Mononuclear cell (primary cell): Measurements from ENCODE around the gene ABCB9. TPM values are rescaled to one million over a fixed set of nuclear protein-coding genes. Genes with fewer than 3 reads are reported as not detected.
"Not testable (repeated sequence)": the region's sequence is repeated elsewhere in the genome, so short reads cannot be mapped to it uniquely, and the experiment has no call there.

ENCODE experiments used
- H3K27me3 ChIP-seq: 2 replicates; pipeline ENCODE4 v1.6.0; 2011; ENCODE audit warnings: low read length, control low read depth; ENCODE audit not compliant: insufficient read depth
- H3K4me1 ChIP-seq: 2 replicates; pipeline ENCODE4 v1.5.1; 2011; ENCODE audit warnings: mild to moderate bottlenecking, low read length, control low read depth; ENCODE audit not compliant: insufficient read depth
- H3K4me3 ChIP-seq: 2 replicates; pipeline ENCODE4 v1.5.1; 2011; ENCODE audit warnings: mild to moderate bottlenecking, low read length, moderate library complexity
- H3K9me3 ChIP-seq: 2 replicates; pipeline ENCODE4 v1.5.1; 2011; ENCODE audit warnings: low read depth, mild to moderate bottlenecking, control low read depth, low read length
- total RNA-seq: library from RNA; depleted of rRNA; stranded (reverse); fragments of >200 nt; gene quantifications from one replicate; pipeline ENCODE4 v1.2.3, GENCODE V29; 2012

ABCB9 gene
- total RNA-seq, 1 donor, result 2.1 TPM

- Histone ChIP-seq H3K4me3 (no peak overlapping the region), H3K27me3 (no peaks in the 10 kb centered on the region), H3K9me3 (no peaks in the 10 kb centered on the region), H3K4me1 (peaks cover 37% of the 10 kb centered on the region)
Measured at GRCh38 chr12:122947352-122947792, 18.9 kb downstream of the ABCB9 start.

- Histone ChIP-seq H3K27me3 (no peaks in the 10 kb centered on the region), H3K4me3 (no peak overlapping the region), H3K4me1 (peaks cover 42% of the 10 kb centered on the region), H3K9me3 (no peaks in the 10 kb centered on the region)
Measured at GRCh38 chr12:122946690-122947341, 19.4 kb downstream of the ABCB9 start.

GRCh38 chr12:122944605-122945592 lies 21.4 kb downstream of the ABCB9 start:
- Histone ChIP-seq H3K9me3 (no peaks in the 10 kb centered on the region), H3K4me1 (peaks cover 42% of the 10 kb centered on the region)

GRCh38 chr12:122943196-122943595 lies 23.1 kb downstream of the ABCB9 start:
- Histone ChIP-seq H3K27me3 (no peaks in the 10 kb centered on the region), H3K4me3 (no peak overlapping the region), H3K9me3 (no peaks in the 10 kb centered on the region), H3K4me1 (peaks cover 40% of the 10 kb centered on the region)

More at GRCh38 chr12:122944605-122945592, 21.4 kb downstream of the ABCB9 start:
- Histone ChIP-seq H3K4me3 (no peak overlapping the region), H3K27me3 (no peaks in the 10 kb centered on the region)

GRCh38 chr12:122942637-122943036 lies 23.6 kb downstream of the ABCB9 start:
- Histone ChIP-seq H3K4me1 (peaks cover 35% of the 10 kb centered on the region), H3K9me3 (no peaks in the 10 kb centered on the region), H3K4me3 (no peak overlapping the region), H3K27me3 (no peaks in the 10 kb centered on the region)

- peaks cover 22% of the 10 kb centered on the region for H3K4me1 ChIP-seq
- H3K4me3 ChIP-seq, H3K9me3 ChIP-seq, H3K27me3 ChIP-seq: not testable (repeated sequence)
Measured at GRCh38 chr12:122941351-122941750, 24.9 kb downstream of the ABCB9 start.

GRCh38 chr12:122939125-122939524 lies 27.1 kb downstream of the ABCB9 start:
- no peaks in the 10 kb centered on the region for H3K9me3 ChIP-seq
- H3K4me3 ChIP-seq, result no peak overlapping the region
- H3K4me1 ChIP-seq, result peaks cover 16% of the 10 kb centered on the region
- H3K27me3 ChIP-seq, result no peaks in the 10 kb centered on the region

- Histone ChIP-seq H3K9me3 (no peaks in the 10 kb centered on the region), H3K4me1 (peaks cover 8% of the 10 kb centered on the region), H3K4me3 (no peak overlapping the region), H3K27me3 (no peaks in the 10 kb centered on the region)
Measured at GRCh38 chr12:122937622-122938091, 28.6 kb downstream of the ABCB9 start.

GRCh38 chr12:122935318-122935717 lies 30.9 kb downstream of the ABCB9 start:
- Histone ChIP-seq H3K4me3 (no peak overlapping the region), H3K27me3 (no peaks in the 10 kb centered on the region), H3K9me3 (no peaks in the 10 kb centered on the region), H3K4me1 (no peaks in the 10 kb centered on the region)

- H3K4me1 ChIP-seq, result no peaks in the 10 kb centered on the region
- no peaks in the 10 kb centered on the region for H3K9me3 ChIP-seq
- H3K27me3 ChIP-seq, result no peaks in the 10 kb centered on the region
- H3K4me3 ChIP-seq, result no peak overlapping the region
Measured at GRCh38 chr12:122934722-122935121, 31.5 kb downstream of the ABCB9 start.

- no peak overlapping the region for H3K4me3 ChIP-seq
- H3K4me1 ChIP-seq, result peaks cover 10% of the 10 kb centered on the region
- H3K9me3 ChIP-seq, result no peaks in the 10 kb centered on the region
- H3K27me3 ChIP-seq, result no peaks in the 10 kb centered on the region
Measured at GRCh38 chr12:122932207-122932606, 34.1 kb downstream of the ABCB9 start.

- Histone ChIP-seq H3K9me3 (no peaks in the 10 kb centered on the region), H3K4me3 (no peak overlapping the region), H3K27me3 (no peaks in the 10 kb centered on the region), H3K4me1 (peaks cover 17% of the 10 kb centered on the region)
Measured at GRCh38 chr12:122929812-122930211, 36.5 kb downstream of the ABCB9 start.

- Histone ChIP-seq H3K4me1 (peaks cover 17% of the 10 kb centered on the region), H3K4me3 (no peak overlapping the region), H3K9me3 (no peaks in the 10 kb centered on the region), H3K27me3 (no peaks in the 10 kb centered on the region)
Measured at GRCh38 chr12:122929148-122929538, 37.1 kb downstream of the ABCB9 start.

- H3K4me1 ChIP-seq, result peaks cover 17% of the 10 kb centered on the region
- no peaks in the 10 kb centered on the region for H3K27me3 ChIP-seq
- no peak overlapping the region for H3K4me3 ChIP-seq
- no peaks in the 10 kb centered on the region for H3K9me3 ChIP-seq
Measured at GRCh38 chr12:122928404-122929147, 37.7 kb downstream of the ABCB9 start.
